ENCODE results near the gene WWC2. TPM values are rescaled to one million over a fixed set of nuclear protein-coding genes. Genes with fewer than 3 reads are reported as not detected.

WWC2 gene
- total RNA-seq, 1 experiment from 2014 or later, result 16.0 TPM

- Histone ChIP-seq H3K4me3 (no peak overlapping the region), H3K27me3 (no peaks in the 10 kb centered on the region), H3K9me3 (no peaks in the 10 kb centered on the region), H3K36me3 (peaks cover 33% of the 10 kb centered on the region)
- no peak for DNase-seq
These were observed 167.3 kb downstream of the WWC2 start for GRCh38 chr4:183266371-183266770.

DNA sequence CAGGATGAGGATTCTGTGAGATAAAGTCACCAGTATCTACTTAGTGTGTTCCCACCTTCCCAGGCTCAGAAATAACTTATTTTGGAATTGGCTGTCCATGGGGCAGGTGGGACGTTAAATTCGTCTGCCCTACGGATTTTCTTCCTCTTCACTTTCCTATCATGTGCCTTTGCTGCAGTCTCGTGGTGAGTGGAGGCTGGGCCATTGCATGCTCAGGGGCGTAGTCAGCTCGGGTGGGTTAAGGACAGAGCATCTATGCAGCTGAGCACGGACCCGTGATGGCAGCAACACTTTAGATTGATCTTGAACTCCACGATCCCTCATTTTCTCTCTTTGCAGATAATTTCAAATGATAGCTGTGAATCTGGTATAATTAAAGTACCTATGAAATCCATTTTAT, 169.5 kb downstream of the WWC2 start:
- Histone ChIP-seq H3K9me3 (no peaks in the 10 kb centered on the region), H3K4me3 (no peak overlapping the region), H3K27me3 (no peaks in the 10 kb centered on the region), H3K36me3 (peaks cover 40% of the 10 kb centered on the region)
- no peak for DNase-seq

DNA sequence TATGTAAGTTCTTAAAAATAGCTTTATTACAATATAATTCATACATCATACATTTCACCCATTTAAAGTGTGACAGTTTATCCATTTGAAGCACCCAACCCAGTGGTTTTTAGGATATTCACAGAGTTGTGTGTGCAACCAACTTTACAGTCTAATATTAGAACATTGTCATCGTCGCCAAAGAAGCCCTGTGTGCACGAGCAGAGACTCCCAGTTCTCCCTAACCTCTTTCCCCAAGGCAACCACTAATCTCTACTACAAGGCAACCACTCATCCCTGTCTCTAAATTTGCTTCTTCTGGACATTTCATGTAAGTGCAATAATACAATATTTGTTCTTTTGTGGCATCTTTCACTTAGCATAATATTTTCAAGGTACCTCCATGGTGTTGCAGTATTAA, 173.3 kb downstream of the WWC2 start:
- Histone ChIP-seq H3K9me3 (peaks cover 17% of the 10 kb centered on the region; the same call in 1 of the 2 replicates), H3K4me3 (no peak overlapping the region), H3K36me3 (peaks cover 46% of the 10 kb centered on the region), H3K27me3 (no peaks in the 10 kb centered on the region)
- DNase-seq, result no peak

GRCh38 chr4:183276106-183276505, 177.0 kb downstream of the WWC2 start:
- Histone ChIP-seq H3K4me3 (no peak overlapping the region), H3K9me3 (peaks cover 17% of the 10 kb centered on the region; the same call in 1 of the 2 replicates), H3K27me3 (no peaks in the 10 kb centered on the region), H3K36me3 (peaks cover 42% of the 10 kb centered on the region)
- no peak for DNase-seq

DNA sequence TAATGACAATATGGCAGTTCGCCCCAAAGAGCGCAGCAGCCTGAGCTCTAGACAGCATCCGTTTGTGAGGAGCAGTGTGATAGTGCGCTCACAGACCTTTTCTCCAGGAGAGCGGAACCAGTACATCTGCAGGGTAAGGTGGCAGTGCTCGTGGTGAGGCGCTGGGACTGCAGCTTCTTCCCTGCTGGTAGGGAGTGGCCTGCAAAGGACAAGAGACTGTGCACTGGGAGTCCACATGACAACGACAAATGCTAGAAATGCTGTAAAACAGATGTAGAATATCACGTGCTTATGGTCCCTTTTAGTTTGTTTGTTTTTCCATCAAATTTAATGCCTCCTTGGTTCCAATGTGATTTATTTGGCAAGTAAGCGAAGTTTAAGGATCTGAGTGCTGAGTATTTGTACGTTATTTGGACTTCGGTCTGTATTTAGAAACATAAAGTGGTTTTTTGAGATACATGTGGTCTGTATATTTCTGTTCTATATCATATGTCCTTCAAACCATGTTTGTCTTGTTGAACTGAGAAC, 185.3 kb downstream of the WWC2 start:
- no peak for DNase-seq
- H3K4me3 ChIP-seq, result no peak overlapping the region
- H3K36me3 ChIP-seq, result peaks cover 21% of the 10 kb centered on the region
- no peaks in the 10 kb centered on the region for H3K9me3 ChIP-seq
- H3K27me3 ChIP-seq, result no peaks in the 10 kb centered on the region

DNA sequence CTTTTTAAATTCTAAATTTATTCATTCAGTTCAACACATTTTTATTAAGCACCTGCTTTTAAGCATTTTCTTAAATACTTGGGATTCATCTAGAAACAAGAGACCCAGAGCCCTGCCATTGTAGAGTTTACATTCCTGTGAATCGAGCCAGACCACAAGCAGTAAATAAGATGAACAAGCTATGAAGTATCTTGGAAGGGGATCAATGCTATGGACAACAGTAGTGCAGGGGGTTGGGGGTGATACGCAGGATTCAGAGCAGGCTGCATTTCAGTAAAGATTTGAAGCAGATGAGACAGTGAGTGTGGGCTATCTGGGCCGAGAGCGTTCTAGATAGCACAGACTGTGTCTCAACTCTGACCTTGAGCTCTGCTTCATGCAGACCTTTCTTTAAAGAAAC, 185.9 kb downstream of the WWC2 start:
- Histone ChIP-seq H3K9me3 (no peaks in the 10 kb centered on the region), H3K4me3 (no peak overlapping the region), H3K36me3 (peaks cover 23% of the 10 kb centered on the region), H3K27me3 (no peaks in the 10 kb centered on the region)
- DNase-seq, result peak; percentile 44

GRCh38 chr4:183285886-183286285, 186.8 kb downstream of the WWC2 start:
- DNase-seq, result no peak
- H3K4me3 ChIP-seq, result no peak overlapping the region
- no peaks in the 10 kb centered on the region for H3K27me3 ChIP-seq
- no peaks in the 10 kb centered on the region for H3K9me3 ChIP-seq
- H3K36me3 ChIP-seq, result peaks cover 22% of the 10 kb centered on the region

DNA sequence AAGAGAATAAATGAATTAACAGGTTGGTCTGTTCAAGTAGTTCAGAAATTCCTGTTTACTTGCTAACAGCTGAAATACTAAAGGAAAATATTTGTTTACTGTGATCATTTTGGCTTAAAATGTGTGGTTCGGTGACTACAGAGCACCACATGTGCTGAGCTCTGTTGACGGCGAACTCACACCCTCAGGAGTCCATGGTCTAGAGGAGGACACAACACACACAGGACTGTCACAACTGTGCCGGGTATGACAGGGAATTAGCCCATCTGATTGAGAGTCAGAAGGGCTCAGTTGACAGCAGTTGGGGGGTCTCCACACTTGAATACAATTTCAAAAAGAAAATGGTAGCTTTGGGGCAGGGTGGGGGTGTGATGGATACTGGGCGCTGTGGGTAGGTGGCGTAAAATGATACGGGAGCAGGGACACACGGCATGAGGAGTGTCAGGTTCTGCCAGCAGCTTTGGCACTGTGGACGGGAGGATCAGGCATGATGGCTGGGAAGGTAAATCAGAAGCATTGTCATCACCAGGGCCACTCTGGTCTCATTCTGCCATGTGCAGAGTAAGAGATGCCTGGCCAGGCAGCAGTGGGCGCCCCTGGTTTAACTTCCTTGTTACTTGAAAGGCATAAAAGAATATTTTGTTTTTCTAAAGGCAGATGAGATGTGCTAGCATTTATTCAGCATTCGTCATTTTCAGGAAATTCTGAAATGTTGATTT, 187.7 kb downstream of the WWC2 start:
- H3K36me3 ChIP-seq, result peaks cover 20% of the 10 kb centered on the region
- no peaks in the 10 kb centered on the region for H3K9me3 ChIP-seq
- no peak overlapping the region for H3K4me3 ChIP-seq
- no peak for DNase-seq
- no peaks in the 10 kb centered on the region for H3K27me3 ChIP-seq

GRCh38 chr4:183287309-183287659, 188.2 kb downstream of the WWC2 start:
- H3K9me3 ChIP-seq, result no peaks in the 10 kb centered on the region
- H3K4me3 ChIP-seq, result no peak overlapping the region
- H3K27me3 ChIP-seq, result no peaks in the 10 kb centered on the region
- H3K36me3 ChIP-seq, result peaks cover 20% of the 10 kb centered on the region
- DNase-seq, result no peak

DNA sequence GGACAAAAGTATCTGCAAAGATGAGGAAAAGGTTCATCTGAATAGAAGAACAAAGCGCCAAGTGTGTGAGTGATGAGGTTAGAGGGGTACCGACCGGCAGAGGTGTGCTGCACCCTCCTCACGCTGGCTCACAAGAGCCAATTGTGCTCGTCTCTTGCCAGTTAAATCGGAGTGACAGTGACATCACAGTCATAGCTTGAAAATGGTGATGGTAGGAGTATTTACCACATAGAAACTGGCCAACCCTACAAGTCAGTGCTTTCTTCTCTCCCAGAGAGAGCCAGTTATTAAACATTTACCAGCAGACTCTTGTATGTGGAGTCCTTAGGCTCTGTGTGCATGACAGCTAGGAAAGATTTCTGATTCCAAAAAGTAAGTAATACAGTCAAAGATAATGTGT, 188.6 kb downstream of the WWC2 start:
- H3K36me3 ChIP-seq, result peaks cover 17% of the 10 kb centered on the region
- no peak overlapping the region for H3K4me3 ChIP-seq
- no peak for DNase-seq
- H3K27me3 ChIP-seq, result no peaks in the 10 kb centered on the region
- H3K9me3 ChIP-seq, result no peaks in the 10 kb centered on the region

GRCh38 chr4:183288955-183289354, 189.9 kb downstream of the WWC2 start:
- Histone ChIP-seq H3K36me3 (peaks cover 16% of the 10 kb centered on the region), H3K9me3 (no peaks in the 10 kb centered on the region), H3K27me3 (no peaks in the 10 kb centered on the region), H3K4me3 (no peak overlapping the region)
- DNase-seq, result no peak

DNA sequence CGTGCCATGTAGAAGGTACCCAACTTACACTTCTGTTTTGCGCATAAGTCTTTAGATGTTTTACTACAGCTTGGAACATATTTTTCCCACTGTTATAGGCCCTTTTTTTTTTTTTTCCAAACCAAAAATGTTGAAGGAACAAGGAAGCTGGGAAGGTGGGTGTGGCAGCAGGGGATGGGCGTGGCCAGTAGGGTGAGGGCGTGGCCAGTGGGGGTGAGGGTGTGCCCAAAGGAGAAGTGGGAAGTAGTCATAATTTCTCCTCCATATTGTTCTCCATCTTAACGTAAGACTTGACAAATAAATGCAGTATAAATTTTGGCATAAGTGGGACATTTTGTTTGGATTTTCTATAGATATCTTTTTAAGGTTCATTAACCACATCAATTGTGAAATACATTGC, 190.6 kb downstream of the WWC2 start:
- peak; percentile 9 for DNase-seq
- H3K36me3 ChIP-seq, result peaks cover 20% of the 10 kb centered on the region
- H3K4me3 ChIP-seq, result no peak overlapping the region
- no peaks in the 10 kb centered on the region for H3K9me3 ChIP-seq
- no peaks in the 10 kb centered on the region for H3K27me3 ChIP-seq

DNA sequence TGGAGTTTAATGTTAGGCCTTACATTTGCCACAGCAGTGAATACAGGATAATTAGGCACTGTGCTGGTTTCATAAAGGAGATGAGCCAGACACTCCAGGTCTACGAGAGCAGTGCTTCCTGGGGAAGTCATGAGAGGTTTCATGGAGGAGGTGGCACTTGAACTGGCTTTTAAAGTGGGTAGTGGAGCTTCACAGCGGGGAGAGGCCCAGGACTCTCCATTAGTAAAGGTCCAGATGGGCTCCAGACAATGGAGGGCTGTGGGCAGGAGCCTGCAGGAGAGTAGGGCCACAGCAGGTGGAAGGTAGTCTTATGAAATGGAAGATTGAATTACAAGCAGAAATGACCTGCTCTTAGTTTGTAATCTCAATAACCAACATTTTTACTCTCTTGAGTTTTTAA, 192.0 kb downstream of the WWC2 start:
- no peak overlapping the region for H3K4me3 ChIP-seq
- peaks cover 18% of the 10 kb centered on the region for H3K36me3 ChIP-seq
- DNase-seq, result no peak
- H3K9me3 ChIP-seq, result no peaks in the 10 kb centered on the region
- H3K27me3 ChIP-seq, result no peaks in the 10 kb centered on the region

- Histone ChIP-seq H3K4me3 (no peak overlapping the region), H3K9me3 (no peaks in the 10 kb centered on the region), H3K36me3 (peaks cover 8% of the 10 kb centered on the region), H3K27me3 (no peaks in the 10 kb centered on the region)
- no peak for DNase-seq
These were observed 196.7 kb downstream of the WWC2 start for GRCh38 chr4:183295711-183296110.

DNA sequence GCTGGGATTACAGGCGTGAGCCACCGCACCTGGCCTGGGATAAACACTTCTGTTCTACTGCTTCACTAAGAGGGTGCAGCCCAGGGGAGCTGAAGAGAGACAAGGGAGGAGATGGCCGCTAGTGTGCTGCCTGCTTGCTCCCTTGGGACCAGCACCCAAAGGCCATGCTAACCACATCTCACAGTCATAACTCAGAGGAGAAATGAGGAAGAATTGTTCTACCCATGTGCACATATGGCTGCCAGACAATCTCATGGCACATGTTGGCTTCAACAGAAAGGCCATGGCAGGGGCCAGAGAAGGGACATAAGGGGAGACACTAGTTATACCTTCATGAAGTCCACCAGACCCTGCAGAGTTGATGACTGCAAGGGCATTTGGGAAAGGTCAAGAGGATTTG, 198.6 kb downstream of the WWC2 start:
- Histone ChIP-seq H3K4me3 (no peak overlapping the region), H3K9me3 (no peaks in the 10 kb centered on the region), H3K27me3 (no peaks in the 10 kb centered on the region), H3K36me3 (peaks cover 8% of the 10 kb centered on the region)
- no peak for DNase-seq

DNA sequence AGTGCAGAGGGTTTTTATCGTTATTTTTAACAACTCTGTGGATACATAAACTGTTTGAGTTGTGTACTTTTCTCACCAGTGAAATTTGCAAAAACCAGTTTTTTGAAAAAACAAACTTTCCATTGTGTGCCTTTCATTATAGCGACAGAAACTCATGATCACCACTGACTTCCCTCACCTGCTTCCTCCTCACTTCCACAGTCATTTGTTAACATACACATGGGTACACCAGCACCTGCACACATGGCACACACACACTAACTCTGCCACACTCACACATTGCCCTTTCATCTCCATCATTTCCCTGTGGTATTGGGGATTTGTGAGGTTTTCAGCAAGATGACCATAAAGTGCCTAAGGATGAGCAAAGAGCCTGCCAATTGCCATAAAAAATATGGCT, 200.4 kb downstream of the WWC2 start:
- DNase-seq, result no peak
- H3K36me3 ChIP-seq, result peaks cover 8% of the 10 kb centered on the region

GRCh38 chr4:183300070-183300469, 201.0 kb downstream of the WWC2 start:
- H3K36me3 ChIP-seq, result peaks cover 8% of the 10 kb centered on the region

More for the DNA sequence above, 200.4 kb downstream of the WWC2 start:
- Histone ChIP-seq H3K9me3 (no peaks in the 10 kb centered on the region), H3K27me3 (no peaks in the 10 kb centered on the region), H3K4me3 (no peak overlapping the region)

DNA sequence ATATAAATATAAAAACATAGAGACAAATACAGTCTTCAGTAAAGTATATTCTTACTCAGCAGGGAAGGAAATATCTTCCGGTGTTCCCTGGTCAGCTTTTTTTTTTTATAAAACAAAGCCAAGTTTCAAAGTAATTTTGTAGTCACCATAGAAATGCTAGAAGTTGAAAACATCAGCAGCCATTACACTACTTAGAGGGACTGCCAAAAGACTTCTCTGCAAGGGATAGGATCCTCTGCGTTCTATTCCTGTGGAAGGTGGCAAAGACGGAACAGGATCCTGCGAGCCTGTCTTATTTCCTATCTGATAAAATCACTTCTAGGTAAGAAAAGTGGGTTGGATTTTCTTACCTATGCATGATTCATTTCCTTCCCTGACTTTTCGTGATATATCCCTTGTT, 201.6 kb downstream of the WWC2 start:
- Histone ChIP-seq H3K9me3 (no peaks in the 10 kb centered on the region), H3K27me3 (no peaks in the 10 kb centered on the region), H3K4me3 (no peak overlapping the region), H3K36me3 (peaks cover 8% of the 10 kb centered on the region)
- no peak for DNase-seq

More at GRCh38 chr4:183300070-183300469, 201.0 kb downstream of the WWC2 start:
- no peaks in the 10 kb centered on the region for H3K9me3 ChIP-seq
- no peak for DNase-seq
- no peak overlapping the region for H3K4me3 ChIP-seq
- no peaks in the 10 kb centered on the region for H3K27me3 ChIP-seq

Data from MG63 (cell line).